Esophagus muscularis mucosa (tissue), 4 donors: ENCODE data around the gene S1PR3.

Experiments
- EP300 ChIP-seq: sonication (generic); formaldehyde crosslinking; IDR thresholded peaks from one replicate; pipeline ENCODE4 v1.6.1; 2017; ENCODE audit warnings: antibody characterized with exemption
- POLR2A ChIP-seq: fragments of 450-650 bp; IDR thresholded peaks from one replicate; pipeline ENCODE4 v1.6.1; 2017; ENCODE audit warnings: antibody characterized with exemption, moderate library complexity, mild to moderate bottlenecking, low read depth
- TF ChIP-seq, protein P1 (sequence below), 3 experiments: fragments of 200-600 bp in 2 of 3; fragments of 450-650 bp in 1 of 3; sonication (generic) in 2 of 3; IDR thresholded peaks; one replicate each; pipeline ENCODE4 v1.5.1; 2017 to 2019; ENCODE audit warnings: antibody characterized with exemption in 3 of 3, mild to moderate bottlenecking in 2 of 3, moderate library complexity in 1 of 3

DNA sequence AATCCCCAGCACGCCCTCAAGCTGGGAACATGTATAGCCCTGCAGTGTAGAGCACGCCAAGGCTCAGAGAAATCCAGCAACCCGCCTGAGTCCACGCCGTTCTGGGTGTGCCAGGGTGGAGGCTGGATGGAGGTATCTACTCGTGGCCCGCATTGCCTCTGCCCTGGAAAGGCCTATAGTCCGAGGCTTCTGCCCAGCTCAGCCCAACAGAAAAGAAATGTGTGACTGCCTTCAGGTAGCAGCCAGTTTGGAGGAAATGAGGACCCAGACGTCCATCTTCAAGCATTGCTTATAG lies 18.2 kb downstream of the S1PR3 start:
- TF ChIP-seq, protein P1, sequence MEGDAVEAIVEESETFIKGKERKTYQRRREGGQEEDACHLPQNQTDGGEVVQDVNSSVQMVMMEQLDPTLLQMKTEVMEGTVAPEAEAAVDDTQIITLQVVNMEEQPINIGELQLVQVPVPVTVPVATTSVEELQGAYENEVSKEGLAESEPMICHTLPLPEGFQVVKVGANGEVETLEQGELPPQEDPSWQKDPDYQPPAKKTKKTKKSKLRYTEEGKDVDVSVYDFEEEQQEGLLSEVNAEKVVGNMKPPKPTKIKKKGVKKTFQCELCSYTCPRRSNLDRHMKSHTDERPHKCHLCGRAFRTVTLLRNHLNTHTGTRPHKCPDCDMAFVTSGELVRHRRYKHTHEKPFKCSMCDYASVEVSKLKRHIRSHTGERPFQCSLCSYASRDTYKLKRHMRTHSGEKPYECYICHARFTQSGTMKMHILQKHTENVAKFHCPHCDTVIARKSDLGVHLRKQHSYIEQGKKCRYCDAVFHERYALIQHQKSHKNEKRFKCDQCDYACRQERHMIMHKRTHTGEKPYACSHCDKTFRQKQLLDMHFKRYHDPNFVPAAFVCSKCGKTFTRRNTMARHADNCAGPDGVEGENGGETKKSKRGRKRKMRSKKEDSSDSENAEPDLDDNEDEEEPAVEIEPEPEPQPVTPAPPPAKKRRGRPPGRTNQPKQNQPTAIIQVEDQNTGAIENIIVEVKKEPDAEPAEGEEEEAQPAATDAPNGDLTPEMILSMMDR (IDR thresholded peaks at IDR 0.05), result no peak
- TF ChIP-seq EP300 (no peak), POLR2A (no peak)
